Thyroid gland (tissue), 4 donors: ENCODE data around the gene CRAT.

Experiments used
- POLR2A ChIP-seq, 2 donors: fragments of 450-650 bp; IDR thresholded peaks; one replicate each; pipeline ENCODE4 v1.6.1; 2017; ENCODE audit warnings: antibody characterized with exemption in 2 of 2, mild to moderate bottlenecking in 2 of 2, moderate library complexity in 1 of 2
- TF ChIP-seq, protein P1 (sequence below), 6 experiments: fragments of 200-600 bp in 3 of 6; fragments of 450-650 bp in 3 of 6; sonication (generic) in 3 of 6; IDR thresholded peaks; one replicate each; pipeline ENCODE4 v1.5.1; 2016 to 2019; ENCODE audit warnings: antibody characterized with exemption in 6 of 6, mild to moderate bottlenecking in 2 of 6, inconsistent platforms in 1 of 6, moderate library complexity in 1 of 6

DNA sequence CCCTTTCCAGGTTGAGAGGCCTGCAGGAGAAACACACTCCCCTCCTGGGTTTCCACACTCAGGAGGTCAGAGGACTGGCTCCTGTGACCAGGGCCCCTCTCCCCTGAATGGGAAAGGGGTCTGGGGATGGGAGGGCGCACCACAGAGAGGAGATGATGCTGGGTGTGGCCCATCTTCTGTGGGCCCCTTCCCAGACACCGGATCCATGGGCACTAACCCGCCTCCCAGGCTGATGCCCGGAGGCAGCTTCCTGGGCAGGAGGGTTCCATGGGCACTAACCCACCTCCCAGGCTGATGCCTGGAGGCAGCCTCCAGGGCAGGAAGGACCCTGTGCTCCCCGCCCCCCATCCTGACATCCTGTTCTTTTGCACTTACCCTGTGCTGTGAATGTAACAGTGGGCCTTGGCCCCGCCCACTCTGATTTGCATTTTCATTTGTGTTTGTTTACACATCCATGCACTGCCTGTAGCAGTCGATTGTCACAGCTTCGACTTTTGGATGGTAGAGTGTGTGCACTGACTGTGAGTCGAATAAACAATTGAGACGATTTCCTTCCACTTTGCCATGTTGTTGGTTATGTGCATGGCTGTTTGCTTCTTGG is 39.0 kb downstream of the CRAT start:
- TF ChIP-seq POLR2A (IDR thresholded peaks at IDR 0.05), result no peak
- TF ChIP-seq, protein P1, sequence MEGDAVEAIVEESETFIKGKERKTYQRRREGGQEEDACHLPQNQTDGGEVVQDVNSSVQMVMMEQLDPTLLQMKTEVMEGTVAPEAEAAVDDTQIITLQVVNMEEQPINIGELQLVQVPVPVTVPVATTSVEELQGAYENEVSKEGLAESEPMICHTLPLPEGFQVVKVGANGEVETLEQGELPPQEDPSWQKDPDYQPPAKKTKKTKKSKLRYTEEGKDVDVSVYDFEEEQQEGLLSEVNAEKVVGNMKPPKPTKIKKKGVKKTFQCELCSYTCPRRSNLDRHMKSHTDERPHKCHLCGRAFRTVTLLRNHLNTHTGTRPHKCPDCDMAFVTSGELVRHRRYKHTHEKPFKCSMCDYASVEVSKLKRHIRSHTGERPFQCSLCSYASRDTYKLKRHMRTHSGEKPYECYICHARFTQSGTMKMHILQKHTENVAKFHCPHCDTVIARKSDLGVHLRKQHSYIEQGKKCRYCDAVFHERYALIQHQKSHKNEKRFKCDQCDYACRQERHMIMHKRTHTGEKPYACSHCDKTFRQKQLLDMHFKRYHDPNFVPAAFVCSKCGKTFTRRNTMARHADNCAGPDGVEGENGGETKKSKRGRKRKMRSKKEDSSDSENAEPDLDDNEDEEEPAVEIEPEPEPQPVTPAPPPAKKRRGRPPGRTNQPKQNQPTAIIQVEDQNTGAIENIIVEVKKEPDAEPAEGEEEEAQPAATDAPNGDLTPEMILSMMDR (IDR thresholded peaks at IDR 0.05), result no peak
